HG02759 (cell line): ENCODE measurements around the gene GPRC5C.
A peak's percentile ranks its signal among the peaks of the same experiment; 100 is the strongest.
"Not testable (repeated sequence)": the region's sequence is repeated elsewhere in the genome, so short reads cannot be mapped to it uniquely, and the experiment has no call there.

Source experiments
- ATAC-seq: cut with Tn5 transposase; IDR thresholded peaks from one replicate; pipeline ENCODE4 v1.9.1; 2021; ENCODE audit warnings: mild to moderate bottlenecking, moderate library complexity; ENCODE audit not compliant: unreplicated experiment

Gene GPRC5C

DNA sequence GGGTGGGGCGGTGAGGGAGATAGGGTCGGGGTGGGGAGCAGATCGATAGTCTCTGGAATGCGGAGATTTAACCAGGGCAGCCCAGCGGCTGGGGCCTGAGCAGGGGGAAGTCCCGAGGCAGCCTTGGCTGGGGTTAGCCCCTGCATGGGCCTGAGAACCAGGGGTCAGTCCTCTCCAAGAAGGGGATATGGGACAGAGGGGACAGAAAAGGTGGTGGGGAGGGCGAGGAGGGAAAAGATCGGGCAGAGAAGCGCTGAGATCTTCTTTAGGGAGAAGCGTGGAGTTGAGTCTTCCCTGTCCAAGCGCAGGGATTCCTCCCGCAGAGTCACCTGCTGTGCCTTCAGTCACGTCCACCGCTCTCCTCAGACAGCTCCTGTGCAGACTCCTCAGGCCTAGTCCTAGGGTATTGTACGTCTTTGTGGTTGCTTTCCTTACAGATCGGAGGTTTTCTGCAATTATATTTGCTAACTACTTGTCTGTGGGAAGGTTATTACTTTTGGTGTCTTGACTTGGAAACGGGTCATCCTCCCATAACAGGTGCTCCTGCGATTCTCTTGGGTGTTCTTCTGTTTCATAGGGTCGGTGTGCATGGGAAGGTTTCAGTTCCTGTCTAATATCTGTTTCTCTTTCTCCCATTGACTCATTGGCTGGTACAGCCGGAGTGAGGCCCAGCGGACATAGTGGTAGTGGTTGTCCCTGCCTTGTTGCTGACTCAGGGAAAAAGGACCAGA is 35.5 kb downstream of the GPRC5C start:
- peak; percentile 58 for ATAC-seq

DNA sequence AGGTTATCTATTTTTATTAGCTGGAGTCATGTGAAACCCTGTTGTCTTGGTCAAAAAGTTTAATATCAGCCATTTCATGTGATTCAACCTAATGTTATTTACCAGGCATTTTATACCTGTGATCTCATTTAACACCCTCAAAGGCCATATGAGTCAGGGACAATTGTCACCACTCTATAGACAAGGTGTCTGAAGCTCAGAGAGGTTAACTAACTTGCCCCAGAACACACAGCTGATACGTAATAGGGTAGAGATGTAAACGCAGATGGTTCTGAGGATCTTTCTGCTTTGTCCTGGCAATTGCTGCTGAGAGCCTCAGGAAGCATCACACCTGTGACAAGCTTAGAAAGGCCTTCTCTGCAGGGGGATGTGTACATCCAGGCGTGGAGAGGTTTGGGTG is 39.5 kb downstream of the GPRC5C start:
- ATAC-seq: no peak

DNA sequence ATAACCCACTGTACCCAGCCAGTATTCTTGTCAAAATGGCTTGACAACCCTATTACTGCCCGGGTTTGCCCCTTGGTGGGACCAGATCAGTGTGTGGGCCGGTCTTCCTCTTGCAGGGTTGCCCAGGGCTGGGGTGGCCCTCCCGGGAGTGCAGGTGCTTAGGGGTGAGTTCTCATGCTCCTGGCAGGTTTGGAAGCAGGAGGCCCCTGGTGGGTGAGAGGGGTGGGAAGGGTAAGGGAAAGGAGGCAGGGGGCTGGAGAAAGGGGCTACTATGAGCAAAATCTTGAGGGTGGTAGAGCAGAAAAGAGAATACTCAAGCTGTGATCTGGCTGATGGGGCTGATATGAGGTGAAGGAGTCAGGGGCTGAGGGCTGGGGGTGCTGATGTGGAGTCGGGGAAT is 41.0 kb downstream of the GPRC5C start:
- no peak for ATAC-seq

DNA sequence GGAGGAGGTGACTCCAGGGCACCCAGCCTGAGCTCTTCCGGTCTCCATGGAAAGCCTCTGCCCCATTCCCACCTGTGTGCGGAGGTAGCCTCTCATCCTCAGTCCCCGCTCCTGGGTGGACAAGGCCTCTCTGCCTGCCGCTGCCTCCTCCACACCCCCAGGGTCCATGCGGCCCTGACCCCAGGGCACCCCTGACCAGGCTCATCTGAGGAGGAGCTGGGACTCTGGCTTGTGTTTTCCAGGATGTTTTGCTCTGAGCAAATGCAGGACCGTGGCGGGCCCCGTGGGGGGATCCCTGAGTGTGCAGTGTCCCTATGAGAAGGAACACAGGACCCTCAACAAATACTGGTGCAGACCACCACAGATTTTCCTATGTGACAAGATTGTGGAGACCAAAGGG is 41.4 kb downstream of the GPRC5C start:
- no peak for ATAC-seq

DNA sequence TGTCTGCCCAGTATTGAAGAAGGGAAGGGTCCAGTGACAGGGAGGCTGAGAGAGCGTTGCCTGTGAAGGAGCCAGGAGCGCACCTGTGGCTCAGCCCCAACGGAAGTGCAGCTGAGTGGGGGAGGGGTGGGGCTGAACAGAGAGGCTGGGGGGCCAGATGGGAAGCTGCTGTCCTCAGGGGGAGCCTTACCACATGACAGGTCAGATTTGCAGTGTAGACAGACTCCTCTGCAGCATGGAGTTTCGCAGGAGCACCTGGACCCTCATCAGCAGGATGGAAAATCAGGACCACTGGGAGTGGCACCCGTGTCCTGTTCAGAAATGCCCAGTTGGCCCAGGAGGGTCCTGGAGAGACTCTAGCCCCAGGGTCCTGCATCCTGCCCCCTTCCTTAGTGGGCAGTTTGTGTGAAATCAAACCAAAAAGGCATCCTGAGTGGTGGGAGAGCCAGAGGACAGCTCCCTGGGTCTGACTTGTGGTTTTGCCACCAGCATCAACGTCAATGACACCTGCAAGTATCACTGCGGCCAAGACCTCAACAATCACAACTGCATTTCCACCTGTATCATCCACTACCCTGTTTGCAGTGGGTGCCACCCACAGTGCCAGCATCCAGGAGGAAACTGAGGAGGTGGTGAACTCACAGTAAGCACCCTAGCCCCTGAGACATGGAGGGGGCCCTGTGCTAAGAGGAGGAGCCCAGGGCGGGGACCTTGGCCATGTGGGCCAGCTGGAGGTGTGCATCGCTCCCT is 42.3 kb downstream of the GPRC5C start:
- ATAC-seq: no peak

DNA sequence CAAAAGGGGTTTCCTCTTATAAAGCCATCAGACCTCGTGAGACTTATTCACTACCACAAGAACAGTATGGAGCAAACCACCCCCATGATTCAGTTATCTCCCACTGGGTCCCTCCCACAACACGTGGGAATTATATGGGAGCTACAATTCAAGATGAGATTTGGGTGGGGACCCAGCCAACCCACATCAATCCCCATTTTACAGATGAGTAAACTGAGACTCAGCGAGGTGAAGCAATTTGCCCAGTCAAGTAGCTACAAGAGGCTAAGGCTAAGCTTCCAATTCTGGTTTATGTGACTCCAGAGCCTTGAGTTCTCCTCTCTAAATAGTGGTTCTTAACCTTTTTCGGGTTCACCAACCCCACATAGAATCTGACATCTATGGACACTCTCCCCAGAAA is 43.3 kb downstream of the GPRC5C start:
- ATAC-seq: no peak

DNA sequence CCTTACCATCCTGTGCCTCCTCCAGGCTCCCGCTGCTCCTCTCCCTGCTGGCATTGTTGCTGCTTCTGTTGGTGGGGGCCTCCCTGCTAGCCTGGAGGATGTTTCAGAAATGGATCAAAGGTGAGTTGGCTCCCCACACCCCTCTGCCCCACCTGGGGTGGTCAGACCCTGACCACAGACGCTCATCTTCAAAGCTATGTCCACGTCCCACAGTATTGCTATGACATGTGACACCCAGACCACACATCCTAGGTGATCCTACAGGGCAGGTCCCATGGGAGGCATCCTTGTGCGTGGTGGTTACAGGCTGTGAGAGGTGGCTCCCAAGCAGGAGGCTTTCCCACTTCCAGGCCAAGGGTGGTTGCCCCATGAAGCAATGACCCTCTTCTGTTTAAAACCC is 45.5 kb downstream of the GPRC5C start:
- ATAC-seq: no peak

DNA sequence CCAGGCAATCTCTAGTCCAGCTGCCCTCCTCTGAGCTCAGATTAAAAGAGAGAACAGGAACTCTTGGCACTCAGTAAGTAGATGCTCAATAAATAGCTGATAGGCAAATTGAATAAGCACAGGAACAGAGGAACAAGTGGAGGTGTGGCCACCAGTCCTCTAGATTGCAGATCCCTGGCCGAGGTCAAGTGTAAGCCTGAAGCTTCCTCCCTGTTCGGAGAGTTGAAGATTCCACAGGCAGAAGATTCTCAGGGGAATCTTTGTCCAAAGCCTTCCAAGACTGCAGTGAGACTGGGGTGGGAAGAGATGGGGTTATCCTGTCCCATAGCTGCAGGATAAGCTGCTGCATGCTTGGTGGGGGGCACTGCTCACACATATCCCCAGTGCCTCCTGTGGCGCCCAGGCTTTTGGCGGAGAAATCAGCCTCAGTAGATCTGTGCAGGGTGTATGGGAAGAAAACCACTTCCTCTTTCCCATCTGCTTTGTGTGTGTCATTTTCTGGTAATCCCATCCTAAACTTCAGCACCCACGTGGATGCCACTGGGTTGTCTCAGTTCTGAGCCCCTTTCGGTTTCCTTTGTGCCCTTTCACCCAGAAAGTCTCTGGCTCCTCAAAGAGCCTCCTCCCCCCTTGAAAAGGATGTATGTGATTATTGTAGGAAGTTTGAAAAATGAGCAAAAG is 46.7 kb downstream of the GPRC5C start:
- no peak for ATAC-seq

DNA sequence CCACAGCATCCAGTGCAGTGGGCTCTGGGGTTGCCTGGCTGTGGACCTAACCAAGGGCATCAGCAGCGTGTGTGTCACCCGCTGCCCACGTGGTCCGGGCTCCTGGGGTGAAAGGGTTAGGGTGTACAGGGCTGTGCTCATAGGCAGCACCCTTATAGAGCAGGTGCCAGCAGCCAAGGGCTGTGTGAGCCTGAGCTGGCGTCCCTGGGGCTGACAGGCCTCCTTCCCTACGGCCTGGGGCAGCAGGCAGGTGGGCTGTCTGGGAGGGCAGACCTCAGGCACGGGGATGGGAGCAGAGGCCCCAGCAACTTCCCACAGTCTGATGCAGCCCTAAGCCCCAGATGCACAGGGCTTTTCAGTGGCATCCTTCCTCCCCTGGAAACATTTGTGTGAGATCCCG is 48.4 kb downstream of the GPRC5C start:
- no peak for ATAC-seq

DNA sequence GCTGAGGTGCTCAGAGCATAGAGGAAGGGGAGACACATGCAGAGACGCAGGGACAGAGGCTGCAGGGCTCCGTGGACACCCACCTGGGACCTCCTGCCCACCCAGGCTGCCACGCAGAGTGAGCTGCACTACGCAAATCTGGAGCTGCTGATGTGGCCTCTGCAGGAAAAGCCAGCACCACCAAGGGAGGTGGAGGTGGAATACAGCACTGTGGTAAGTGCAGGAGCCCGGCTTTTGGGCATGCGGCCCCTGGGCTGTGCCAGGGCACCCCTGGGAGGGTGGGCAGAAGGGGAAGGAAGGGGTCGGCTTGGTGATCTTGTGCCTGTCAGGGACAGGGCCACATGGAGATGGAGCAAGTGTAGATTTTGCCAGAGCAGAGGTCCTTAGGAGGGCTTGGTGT is 49.7 kb downstream of the GPRC5C start:
- ATAC-seq: no peak

DNA sequence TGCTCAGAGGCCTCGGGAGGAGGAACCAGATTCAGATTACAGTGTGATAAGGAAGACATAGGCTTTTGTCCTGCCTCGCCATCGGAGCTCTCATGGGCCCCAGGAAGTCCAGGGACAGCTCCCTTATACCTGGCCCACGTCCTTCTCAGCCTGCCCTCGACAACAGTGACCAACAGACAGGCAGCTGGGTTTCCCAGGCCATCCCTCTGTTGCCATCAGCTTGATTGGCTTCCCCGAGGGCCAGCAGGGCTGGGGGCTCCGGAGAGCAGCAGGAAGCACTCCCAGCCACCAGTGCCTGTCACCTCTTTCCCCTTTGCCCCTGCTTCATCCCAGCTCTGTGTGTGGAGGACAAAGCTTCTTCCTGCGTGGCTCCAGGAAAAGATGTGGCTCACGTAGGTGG is 52.2 kb downstream of the GPRC5C start:
- no peak for ATAC-seq

DNA sequence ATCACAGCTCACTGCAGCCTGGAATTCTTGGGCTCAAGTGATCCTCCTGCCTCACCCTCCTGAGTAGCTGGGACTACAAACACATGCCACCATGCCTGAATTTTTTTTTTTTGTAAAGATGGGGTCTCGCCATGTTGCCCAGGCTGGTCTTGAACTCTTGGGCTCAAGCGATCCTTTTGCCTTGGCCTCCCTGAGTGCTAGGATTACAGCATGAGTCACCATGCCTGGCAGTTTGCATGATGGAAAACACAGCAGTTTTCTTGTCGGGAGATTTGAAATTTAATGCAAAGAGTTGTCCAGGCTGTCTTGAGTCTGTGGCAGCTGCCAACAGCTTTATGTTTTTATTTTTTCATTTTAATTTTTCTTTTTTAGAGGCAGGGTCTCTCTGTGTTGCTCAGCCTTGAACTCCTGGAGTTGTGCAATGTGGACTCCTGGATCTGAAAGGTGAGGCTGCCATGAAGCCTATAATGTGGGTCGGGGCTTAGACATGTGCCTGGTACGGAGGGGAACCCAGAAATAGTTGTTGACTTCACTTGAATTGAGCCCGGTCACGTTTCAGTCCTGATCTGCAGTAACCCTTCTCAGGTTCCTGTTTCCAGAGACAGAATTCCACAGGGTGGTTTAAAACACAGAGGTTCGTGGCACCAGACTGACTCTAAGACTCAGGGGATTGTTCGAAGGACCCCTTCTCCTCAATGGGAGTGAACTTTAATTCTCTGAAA is 53.3 kb downstream of the GPRC5C start:
- ATAC-seq: no peak

DNA sequence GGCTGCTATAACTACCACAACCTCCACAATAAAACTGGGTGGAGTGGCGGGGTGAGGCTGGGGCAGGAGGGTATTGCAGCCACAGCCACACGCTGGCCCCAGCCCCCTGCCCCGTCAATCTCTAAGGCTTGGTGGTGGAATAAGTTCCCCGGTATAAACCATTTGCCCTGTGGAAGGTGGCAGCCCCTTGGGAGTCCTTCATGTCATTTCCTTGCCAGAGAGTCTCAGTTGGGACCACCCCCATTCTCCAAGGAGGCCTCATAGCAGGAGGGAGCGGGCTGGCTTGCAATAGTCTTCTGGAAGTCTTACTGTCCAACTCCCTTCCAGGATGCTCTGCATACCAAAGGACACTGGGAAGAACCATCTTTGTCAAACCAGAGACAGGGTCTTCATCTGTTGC is 54.0 kb downstream of the GPRC5C start:
- ATAC-seq: no peak

DNA sequence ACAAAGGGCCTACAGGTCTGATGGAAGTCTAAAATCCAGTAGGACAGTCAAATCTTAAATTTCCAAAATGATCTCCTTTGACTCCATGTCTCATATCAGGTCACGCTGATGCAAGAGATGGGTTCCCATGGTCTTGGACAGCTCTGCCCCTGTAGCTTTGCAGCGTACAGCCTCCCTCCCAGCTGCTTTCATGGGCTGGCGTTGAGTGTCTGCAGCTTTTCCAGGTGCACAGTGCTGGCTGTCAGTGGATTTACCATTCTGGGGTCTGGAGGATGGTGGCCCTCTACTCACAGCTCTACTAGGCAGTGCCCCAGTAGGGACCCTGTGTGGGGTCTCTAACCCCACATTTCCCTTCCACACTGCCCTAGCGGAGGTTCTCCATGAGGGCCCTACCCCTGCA is 56.4 kb downstream of the GPRC5C start:
- not testable (repeated sequence) for ATAC-seq

DNA sequence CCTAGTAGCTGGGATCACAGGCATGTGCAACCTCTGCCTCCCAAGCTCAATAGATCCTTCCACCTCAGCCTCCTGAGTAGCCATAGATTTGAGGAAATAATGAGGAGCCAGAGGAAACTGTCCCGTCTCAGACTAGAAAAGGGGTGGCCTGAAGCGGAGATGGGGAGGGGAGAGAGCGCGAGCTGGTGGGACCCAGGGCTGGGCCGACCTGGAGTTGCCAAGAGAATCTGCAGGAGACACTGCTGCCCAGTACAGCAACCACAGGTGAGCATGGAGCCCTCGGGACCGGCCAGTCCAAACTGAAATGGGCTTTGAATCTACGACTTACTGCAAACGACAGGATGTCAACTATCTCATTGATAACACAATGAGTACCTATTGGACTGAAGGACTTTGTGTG is 58.8 kb downstream of the GPRC5C start:
- no peak for ATAC-seq

DNA sequence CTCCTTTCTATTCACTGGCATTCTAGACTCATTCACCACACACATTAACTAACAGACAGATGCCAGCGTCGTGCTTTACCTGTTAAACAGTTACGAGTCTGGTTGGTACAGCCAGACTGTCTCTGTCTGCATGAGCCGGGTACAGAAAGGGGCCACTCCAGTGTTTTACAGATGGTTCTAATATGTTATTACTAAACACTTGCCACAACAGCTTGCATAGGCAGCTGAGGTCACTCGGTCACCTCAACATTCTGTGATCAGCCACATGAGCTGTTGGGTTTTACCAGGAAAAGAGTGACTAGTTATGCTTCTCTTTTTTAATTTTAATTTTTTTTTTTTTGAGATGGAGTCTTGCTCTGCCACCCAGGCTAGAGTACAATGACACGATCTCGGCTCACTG is 59.7 kb downstream of the GPRC5C start:
- no peak for ATAC-seq

DNA sequence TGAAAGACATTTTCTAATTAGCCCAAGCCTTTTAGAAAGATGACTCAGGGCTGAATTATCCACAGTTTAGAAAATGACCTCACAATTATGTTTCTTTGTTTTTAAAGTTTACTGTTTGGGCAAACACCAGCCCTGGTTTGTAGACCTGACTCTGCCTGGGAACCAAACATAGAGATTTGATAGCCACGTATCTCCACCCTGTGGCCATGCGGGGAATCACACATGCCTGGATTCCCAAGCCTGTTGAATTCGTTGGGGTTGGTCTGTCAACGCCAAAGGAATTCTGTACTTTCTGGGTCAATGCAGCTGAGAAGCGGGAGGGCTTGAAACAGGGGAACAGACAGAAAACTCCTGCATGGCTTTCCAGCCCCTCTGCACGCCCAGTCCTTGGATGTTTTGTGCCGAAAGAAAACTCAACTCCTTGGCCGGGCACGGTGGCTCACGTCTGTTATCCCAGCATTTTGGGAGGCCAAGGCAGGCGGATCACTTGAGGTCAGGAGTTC is 61.5 kb downstream of the GPRC5C start:
- no peak for ATAC-seq
